D721Med (cell line): ENCODE data around the gene GSTT2.

Experiments
- DNase-seq: peaks from one replicate; pipeline ENCODE4 v3.0.0; 2011; ENCODE audit warnings: low spot score; ENCODE audit not compliant: insufficient read length
- FAIRE-seq: peaks from 2 replicates; lab custom pipeline; 2011; peaks lifted over from hg19 to GRCh38; lab: Jason Lieb, UNC
- CTCF ChIP-seq: IDR thresholded peaks from 2 replicates; pipeline ENCODE4 v1.5.1; 2012; ENCODE audit warnings: mild to moderate bottlenecking, control low read depth; ENCODE audit not compliant: insufficient read depth; ENCODE audit errors: missing control alignments

Gene GSTT2

GRCh38 chr22:24024354-24024753 lies 44.4 kb downstream of the GSTT2 start:
- TF ChIP-seq CTCF, result no peak
- FAIRE-seq, result no peak
- no peak for DNase-seq

- DNase-seq (no peak), FAIRE-seq (no peak)
- TF ChIP-seq CTCF, result no peak
Observed at GRCh38 chr22:24025475-24025874, 45.5 kb downstream of the GSTT2 start.

GRCh38 chr22:24026056-24026455 lies 46.1 kb downstream of the GSTT2 start:
- no peak for TF ChIP-seq CTCF
- FAIRE-seq (no peak), DNase-seq (no peak)

- no peak for TF ChIP-seq CTCF
- FAIRE-seq (no peak), DNase-seq (no peak)
Observed at GRCh38 chr22:24026733-24027132, 46.8 kb downstream of the GSTT2 start.

- FAIRE-seq, result peak; percentile 48
- DNase-seq, result no peak
- TF ChIP-seq CTCF, result no peak
Observed at GRCh38 chr22:24027389-24027975, 47.5 kb downstream of the GSTT2 start.

GRCh38 chr22:24027991-24028390 lies 48.1 kb downstream of the GSTT2 start:
- no peak for TF ChIP-seq CTCF
- no peak for FAIRE-seq
- DNase-seq, result no peak

- FAIRE-seq, result no peak
- no peak for DNase-seq
- TF ChIP-seq CTCF, result no peak
Observed at GRCh38 chr22:24028533-24028932, 48.6 kb downstream of the GSTT2 start.
